ENCODE measurements around the gene CSRP1.

Gene CSRP1

DNA sequence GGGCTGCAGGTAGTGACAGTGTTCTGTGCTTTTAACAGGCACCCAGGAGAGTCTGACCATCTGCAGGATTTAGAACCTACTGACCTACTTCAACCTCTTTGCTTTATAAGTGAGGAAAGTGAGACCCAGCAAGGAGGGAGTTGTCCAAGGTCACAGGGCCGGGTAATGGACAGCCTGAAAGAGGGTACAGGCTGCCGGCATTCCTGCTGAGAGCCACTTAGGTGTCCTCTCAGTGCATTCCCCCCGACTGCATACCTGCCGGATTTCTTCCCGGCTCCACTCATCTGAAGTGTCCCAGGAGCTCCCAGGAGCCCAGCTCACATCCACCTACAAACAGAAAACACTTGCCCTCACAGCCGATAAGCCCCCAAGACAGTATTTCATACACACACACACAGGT is 51.8 kb downstream of the CSRP1 start:
- no peak for DNase-seq (ENCODE audit: low spot score)

DNA sequence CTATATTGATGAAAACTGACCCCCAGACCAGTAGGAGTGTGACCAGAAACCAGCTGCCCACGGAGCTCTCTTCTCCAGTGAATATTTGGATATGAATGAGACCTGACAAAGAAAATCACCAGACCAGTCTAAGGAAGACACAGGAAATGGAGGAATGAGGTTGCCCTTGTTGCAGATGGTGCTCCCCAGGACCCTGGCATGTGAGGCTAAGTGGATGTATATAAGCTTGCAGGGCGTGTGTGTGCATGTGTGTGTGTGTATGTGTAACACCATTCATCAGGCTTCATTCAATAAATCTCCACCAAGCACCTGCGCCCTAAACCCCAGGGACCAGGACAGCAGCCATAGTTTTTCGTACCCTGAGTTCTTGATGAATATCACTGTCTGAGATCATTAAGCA is 52.3 kb downstream of the CSRP1 start:
- DNase-seq (ENCODE audit: low spot score), result no peak

DNA sequence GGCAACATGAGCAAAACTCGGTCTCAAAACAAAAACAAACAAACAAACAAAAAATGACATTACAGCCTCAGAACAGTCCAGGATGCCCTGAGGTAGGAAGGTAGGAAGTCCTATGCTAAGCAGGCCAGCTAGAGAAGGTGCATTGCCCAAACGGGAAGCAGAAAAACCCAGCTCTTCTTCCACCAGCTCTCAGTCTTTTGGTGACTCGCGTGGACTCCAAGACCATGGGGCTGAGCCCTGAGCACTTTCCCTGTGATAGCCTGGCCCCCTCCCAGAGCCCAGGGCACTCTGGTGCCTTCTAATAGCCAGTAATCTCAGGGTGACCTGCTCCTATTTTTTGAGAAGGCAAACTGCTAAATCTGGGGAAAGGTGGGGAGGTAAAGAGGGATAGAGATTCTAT is 54.1 kb downstream of the CSRP1 start:
- DNase-seq (ENCODE audit: low spot score), result no peak

DNA sequence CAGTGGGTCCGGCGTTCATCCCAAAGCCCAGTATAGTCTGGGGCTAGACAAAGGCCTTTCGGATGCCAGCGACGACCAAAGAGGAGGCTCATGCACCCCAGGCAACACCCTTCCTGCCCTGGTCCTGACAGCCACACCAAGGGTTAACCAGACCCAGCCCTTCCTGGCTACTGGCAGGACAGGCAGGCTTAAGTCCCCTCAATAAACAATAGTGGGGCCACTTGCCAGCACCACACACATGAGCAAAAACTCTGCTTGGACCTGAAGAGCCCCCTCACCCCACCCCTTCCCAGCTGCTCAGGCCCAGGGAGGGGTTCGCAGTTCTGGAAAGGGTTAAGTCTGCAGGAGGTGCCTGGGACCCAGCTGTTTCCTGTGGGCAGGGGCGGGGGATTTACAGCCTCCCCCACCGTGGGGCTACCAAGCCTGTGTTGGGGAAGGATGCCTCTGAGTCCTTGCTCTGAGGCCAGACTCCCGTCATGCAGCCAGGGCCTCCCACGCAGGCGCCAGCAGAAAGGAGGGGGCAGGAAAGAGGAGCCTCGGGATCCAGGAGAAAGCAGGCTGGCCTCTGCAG is 56.1 kb downstream of the CSRP1 start:
- peak; percentile 94 for DNase-seq (ENCODE audit: low spot score)

DNA sequence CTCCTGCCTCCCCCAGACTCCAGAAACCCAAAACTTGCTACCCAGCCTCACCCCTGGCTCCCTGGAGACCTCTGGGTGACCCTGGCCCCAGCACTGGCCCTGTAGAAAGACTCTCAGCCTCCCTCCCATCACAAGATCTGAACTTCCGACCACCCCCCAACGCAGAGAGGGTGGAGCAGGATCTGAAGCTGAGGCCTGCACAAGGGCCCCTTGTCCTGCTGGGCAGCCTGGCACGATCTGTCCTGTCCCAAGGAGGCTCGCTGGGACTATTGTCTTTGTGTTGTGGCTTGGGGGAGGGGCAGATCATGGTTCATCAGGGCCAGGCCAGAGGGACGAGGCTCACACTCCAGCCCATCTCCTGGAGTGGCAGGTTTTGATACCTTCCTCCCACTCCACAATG is 57.9 kb downstream of the CSRP1 start:
- no peak for DNase-seq (ENCODE audit: low spot score)

DNA sequence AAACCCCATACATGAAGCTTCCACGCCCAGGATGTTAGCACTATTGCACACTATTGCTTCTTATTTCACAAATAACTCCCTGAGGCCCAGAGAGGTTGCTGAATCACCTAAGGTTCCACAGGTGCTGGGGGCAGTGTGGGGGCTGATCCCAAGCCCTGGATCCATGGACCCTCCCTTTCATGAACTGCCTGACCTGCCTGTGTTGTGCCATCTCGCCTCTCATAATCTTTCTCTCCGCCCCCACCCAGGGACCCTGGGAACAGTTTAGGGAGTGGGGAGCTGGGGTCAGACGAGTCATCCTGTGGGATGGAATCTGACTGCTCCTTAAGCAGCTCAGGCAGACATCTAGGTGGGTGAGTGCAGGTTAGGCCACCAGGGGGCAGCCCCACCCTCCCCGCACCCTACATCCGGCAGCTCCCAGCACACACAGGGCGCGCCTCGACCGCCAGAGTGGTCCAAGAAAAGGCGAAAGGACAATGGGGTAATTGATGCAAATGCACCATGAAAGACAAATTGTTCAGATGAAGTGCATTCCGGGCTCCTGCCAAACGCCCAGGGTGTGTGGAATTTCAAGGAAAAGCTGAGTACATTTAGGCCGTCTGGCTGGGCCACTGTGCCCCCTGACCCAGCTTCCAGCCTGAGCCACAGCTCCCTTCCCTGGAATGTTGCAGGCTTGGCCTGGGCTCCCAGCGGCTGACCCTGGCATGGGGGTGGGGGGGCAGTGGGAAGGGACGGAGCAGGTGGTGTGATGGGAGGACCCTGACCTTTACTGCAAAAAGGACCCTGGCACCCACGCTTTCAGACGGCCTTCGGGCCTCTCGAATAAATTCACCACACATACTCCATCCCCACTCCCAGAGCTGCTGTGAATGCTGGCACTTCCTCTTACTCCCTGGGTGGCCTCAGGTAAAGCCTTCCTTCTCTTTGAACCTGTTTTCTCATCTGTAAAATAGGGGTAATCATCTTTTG is 58.7 kb downstream of the CSRP1 start:
- peak; percentile 98 for DNase-seq (ENCODE audit: low spot score)

DNA sequence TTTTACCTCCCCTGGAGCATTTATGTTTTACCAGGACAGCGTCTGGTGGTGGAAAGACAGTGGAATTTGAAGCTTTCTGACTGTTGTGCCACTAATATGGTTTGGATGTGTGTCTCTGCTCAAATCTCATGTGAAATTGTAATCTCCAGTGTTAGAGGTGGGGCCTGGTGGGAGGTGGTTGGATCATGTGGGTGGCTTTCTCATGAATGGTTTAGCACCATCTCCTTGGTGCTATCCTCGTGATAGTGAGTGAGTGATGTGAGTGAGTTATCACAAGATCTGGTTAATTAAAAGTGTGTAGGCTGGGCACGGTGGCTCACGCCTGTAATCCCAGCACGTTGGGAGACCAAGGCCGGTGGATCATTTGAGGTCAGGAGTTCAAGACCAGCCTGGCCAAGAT is 61.6 kb downstream of the CSRP1 start:
- no peak for DNase-seq (ENCODE audit: low spot score)

DNA sequence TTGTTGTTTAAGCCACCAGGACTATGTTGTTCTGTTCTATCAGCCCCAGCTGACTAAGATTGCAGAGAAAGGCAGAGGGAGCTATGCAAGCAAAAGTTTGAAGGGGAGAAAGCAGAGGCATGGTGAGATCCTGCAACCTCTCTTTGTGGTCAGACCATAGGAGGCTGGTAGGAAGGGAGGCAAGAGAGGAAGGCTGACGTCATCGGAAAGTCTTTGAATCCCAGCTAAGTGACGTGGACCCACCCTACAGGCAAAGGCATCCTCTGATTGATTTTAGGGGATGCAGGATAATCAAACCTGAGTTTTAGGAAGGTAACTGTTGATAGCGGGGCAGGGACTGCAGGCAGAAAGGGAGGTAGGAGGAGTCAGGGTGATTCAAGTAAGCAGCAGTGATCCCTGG is 62.1 kb downstream of the CSRP1 start:
- no peak for DNase-seq (ENCODE audit: low spot score)

DNA sequence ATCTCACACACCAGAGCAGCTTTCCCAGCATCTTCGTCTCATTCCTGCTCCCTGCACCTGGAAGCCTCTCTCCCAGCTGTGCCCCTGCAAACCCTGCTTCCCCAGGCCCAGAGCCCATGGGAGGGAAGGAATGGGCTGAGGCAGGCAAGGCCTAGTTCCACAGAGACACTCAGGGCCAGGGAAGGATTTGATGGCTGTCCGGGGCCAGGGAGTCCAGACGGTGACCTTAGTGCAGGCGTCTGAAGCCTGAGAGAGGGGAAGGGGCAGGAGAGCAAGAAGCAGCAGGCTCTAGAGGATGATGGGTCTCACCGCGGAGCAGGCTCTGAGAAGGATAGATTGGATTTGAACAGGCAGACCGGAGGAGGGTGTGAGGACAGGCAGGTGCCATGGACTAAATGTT is 63.2 kb downstream of the CSRP1 start:
- no peak for DNase-seq (ENCODE audit: low spot score)

DNA sequence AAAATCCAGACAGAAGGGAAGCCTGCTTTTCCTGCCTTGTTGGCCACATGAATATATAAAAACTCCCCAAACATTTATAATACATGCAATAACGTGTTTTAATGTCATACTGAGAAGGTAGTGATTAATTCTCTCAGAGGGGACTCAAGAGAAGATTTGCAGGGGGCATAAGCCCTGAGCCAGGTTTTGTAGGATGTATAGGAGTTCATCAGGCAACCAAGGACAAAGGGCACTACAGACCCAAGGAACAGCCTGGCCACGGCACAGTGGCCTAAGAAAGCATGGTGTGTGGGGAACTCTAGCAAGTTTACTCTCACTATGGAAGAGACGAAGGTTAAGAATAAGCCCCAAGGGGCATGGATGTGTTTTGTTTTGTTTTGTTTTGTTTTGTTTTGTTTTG is 70.0 kb downstream of the CSRP1 start:
- DNase-seq (ENCODE audit: low spot score), result no peak

DNA sequence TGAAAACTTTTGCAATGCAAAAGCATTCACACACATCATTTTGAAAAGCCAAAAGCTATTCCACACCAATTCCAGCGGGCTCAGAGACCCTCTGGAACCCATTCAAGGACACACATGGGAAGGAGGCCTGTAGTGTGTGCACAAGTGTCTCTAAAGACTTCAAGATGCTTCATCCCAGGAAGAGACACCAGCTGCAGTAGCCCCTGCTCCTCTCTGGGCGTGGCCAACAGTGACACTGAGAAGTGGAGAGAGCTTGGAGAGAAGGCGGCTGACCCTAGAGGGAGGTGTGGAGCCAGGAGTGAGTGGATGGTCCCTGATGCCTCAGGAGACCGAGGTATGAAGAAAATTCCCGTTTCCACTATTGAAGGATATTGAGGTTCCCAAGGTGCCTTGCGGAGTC is 70.5 kb downstream of the CSRP1 start:
- peak; percentile 23 for DNase-seq (ENCODE audit: low spot score)

DNA sequence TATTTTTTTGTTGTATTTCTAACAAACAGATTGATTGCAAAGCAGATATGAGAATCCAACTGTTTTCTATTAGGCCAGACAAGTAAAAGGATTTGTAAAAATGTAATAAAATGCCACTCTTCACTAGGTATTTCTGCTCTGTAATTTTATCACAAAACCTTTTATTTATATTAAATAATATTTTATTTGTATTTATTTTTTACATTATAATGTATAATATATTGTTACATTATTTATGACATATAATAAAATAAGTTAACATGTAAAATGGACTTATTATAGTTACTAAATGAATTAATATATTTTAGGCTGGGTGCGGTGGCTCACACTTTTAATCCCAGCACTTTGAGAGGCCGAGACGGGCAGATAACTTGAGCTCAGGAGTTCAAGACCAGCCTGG is 72.7 kb downstream of the CSRP1 start:
- no peak for DNase-seq (ENCODE audit: low spot score)

DNA sequence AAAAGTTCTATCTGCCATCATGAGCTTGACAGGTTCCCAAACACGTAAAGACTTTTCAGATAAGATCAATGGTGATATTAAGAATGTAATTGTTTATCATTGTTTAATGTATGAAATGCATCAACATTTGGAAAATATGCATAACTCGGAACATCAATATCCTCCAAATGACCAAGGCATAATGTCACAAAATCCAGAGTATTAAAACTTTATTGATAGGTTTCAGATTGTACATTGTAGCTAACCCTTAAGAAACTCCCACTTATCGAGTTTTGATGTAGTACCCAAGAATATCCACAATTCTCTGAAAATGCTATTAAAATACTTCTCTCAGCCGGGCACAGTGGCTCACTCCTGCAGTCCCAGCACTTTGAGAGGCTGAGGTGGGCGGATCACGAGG is 73.3 kb downstream of the CSRP1 start:
- DNase-seq (ENCODE audit: low spot score), result no peak
